GM19099 (cell line): ENCODE data around the gene SASH1.

Experiments used
- POLR2A ChIP-seq: IDR thresholded peaks from 3 replicates; pipeline ENCODE4 v1.6.1; 2011; ENCODE audit warnings: low read depth; ENCODE audit not compliant: insufficient read length; ENCODE audit errors: extremely low read depth

Gene SASH1

DNA sequence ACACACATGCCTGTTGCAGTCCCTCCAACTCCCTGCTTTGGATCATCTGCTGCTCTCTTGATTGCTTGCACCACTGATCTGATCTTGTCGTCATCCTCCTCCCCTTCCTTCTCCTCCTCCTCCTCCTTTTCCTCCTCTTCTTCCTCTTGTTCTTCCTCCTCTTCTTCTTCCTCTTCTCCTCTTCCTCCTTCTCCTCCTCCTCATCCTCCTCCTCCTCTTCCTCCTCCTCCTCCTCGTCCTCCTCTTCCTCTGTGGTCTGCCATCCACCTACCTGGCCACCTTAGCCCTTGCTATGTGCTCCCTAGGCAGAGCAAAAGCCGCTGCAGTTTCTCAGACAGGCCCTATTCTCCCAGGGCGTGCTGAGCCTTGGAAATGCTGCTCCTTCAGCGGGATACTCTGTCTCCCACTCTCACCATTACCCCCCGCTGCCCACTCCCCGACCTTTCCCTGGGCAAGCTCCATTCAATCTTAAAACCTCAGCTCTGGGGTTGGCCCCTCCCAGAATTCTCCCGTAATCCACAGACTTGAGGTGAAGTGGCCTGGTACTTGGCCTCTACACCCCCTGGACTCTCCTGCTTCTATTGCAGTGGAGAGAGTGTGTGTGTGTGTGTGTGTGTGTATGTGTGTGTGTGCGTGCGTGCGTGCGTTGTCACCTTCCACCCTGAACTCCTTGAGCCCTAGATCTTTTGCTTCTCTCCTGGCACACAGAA lies 105.0 kb downstream of the SASH1 start:
- TF ChIP-seq POLR2A: no peak

DNA sequence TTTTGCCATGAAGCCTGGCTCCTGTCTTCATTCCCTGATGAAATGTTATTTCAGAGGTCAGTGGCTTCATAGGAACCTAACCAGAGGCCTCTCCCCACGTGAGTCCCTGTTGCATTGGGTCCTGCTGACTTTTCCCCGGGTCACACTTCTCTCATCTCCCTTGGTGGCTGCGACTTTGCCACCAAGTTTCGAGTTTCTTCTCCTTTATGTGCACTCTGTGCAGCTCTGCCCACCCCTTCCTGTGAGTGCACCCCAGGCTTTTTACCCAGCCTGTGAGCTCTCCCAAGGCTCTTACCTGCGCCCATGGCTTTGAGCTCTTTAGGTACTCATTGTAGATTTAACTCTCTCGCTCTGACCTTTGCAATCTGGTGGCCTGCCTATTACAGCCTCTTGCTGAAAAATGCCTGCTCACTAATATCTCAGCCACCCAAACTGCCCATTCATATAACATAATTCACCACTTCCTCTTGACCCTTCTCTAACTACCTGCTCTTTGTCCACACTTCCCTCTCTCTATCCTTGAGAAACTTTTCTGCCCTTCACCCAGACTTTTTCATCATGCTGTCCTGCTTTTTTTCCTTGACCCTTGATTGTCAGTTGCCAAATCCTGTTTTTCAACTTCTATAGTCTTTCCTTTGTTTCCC lies 105.9 kb downstream of the SASH1 start:
- no peak for TF ChIP-seq POLR2A

DNA sequence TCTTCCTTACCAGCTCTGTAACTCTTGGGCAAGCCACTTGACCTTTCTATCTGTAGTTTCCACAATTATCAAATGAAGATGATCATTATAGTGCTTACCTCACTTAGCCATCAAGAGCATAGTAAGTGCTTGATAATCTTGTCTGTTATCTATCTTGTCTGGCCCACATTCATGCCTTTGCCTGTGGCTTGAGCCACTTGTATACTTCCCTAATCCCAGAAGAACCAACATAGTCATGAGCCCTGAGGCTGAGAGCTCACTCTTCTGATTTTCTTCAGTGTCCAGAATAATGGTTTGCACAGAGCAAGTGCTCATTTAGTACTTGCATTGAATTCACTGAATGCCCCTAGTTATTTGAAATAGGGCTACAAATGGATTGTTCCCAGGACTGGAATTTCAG lies 108.2 kb downstream of the SASH1 start:
- no peak for TF ChIP-seq POLR2A

DNA sequence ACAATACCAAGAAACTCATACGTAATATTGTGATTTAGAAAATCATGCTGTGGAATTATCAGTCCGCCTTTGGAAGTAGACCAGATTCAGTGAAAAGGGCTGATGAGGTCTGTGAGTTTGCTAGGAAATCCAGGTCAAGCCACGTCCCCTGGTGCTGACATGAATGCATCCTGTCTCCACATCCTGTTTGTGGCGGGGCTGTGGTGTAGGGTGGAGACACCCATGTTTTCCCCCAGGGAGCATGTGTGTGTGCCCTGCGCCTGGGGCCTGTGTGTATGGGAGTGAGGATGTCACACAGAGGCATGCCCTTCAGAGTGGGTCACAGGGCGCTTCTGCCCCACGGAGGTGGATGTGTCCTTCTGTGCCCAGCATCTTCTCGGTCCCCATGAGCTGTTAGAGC lies 109.1 kb downstream of the SASH1 start:
- no peak for TF ChIP-seq POLR2A

DNA sequence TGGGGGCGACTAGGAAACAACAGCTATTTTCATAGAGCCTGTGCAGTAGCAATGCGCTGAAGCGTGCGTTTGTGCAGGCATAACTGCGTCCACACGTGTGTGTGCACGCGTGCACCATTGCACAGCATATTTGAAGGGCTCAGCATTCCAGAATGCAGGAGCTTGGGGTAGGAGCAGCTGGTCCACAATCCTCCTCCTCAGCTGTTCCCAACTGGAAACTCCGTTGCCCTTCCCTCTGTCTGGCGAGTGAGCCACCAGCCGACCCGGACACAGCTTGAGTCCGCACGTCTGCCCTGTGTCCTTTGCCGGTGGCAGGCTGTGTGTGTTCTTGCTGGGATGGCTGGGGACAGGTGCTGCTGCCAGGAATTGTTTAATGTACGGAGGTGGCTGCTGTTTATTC lies 110.2 kb downstream of the SASH1 start:
- TF ChIP-seq POLR2A: no peak

DNA sequence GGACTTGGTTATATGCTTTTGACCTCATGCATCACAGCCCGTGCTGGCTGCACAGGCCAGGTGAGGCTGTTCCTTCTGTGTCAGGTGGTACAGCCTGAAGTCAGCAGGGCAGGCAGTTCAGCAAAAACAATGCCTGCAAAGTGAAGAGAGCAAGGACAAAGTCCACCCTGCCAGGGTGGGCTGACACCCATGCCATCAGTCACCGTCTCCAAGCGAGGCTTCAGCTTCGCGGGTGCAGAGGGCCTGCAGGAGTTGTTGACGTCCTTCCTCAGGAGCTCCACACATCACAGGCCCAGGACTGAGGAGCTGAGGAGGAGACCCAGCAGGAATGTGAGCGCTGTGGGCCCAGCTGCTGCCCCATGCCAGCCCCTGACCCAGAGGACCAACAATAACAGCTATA lies 111.3 kb downstream of the SASH1 start:
- no peak for TF ChIP-seq POLR2A

DNA sequence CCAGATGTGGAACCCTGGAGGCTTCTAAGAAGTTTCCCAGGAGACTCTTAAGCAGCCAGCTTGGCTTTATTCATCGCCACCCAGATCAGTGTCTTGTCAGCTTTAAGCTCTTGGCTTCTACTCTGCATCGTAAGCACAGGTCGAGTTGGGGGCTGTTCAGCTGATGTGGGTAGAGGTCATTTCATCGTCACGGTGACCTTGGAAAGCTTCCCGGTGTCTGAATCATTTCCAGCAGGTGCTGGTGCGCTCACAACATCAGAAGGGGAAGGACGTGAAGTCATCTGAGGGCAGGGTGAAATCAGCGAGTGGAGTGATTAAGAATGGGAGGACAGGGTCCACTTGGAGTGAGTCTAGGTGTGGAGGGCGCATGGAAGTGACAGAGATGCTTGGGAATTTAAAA lies 112.6 kb downstream of the SASH1 start:
- no peak for TF ChIP-seq POLR2A

DNA sequence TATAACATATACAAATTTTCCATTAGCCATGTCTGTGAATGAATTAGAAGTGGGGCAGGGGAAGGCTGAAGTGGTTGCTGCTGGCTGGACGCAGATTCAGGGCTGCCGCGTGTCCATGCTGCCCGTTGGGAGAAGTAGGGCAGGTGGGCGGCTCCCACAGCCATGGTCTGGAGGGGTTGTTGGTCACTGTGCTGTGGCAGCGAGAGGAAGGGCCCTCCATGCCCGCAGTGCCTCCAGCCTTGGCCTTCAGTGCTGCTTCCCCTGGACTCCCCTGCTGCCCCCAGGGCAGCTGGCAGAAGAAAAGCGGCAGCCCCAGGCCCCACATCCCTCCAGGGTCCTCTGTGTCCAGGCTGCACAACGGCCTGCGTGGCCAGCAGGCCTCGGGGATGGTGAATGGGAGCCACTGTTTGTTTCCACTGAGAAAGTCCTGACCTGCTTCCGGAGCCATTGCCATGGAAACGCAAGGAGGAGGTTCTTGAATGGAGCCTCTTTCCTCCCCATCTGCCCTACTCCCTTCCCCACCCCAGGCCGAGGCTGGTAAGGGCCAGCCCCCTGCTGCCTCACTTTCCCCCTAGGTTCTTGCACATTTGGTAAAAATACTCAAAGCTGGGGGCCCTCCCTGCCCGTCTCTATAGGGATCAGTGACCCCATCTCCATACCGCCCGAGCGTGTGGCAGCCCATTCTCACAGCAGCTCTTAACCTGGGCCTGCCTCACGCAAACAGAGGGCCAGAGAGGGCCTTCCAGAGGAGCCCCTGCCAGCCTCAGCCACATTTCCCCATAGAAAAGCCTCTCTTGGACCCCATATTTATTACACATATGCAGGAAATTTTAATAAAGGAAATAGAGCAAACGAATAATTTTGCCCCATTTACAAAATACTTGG lies 113.3 kb downstream of the SASH1 start:
- no peak for TF ChIP-seq POLR2A

DNA sequence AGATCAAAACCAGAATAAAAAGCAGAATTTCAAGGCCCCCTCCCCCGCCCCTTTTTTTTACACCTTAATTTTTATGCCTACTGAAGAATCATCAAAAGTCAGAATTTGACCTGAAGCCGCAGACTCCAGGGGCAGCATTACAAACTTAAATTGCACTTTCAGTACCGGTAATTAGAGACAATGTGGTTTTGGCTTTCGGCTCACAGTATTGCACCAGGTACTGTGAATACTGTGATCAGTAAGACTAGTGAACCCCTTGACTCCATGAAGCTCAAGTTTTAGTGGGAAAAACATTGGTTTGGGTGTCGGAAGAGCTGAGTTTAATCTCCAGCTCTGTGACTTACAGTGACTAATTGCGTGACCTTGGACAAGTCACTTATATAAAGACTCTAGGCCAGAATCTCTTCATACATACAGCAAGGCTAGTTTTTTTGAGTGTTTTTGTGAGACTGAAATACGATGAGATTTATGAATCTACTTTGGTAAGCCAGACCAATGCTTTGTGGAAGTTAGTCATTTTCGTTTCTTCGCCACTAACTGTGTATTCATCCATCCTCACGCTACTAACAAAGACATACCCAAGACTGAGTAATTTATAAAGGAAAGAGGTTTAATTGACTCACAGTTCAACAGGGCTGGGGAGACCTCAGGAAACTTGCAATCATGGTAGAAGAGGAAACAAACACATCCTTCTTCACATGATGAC lies 114.7 kb downstream of the SASH1 start:
- TF ChIP-seq POLR2A: no peak

DNA sequence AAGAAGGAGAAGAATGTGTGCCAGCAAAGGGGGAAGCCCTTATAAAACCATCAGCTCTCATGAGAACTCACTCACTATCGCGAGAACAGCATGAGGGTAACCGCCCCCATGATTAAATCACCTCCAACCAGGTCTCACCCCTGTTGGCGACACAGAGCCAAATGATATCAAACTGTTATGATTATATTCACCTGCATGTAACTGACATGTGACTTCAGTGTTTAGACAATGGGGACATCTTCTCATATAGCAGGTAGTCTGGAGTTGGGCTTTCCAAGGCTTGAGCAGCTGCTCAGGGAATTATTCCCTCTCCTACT lies 115.2 kb downstream of the SASH1 start:
- no peak for TF ChIP-seq POLR2A

DNA sequence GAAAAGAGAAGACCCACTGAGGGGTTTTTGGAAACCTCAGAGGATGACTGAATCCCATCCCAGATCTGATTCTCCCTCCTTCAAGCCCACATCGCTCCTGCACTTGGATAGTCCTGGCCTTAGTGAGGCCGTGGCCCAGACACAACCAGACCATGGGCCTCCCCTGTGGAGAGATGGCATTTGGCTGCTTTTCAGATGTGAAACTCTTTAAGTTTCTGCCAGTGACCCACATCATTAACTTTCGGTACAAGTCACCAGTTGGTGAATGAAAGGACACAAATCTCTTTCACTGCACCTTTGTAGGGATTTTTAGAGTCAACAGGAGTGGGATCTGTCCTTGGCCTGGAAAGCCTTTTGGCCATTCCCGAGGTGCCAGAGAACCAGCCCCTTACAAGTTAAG lies 116.6 kb downstream of the SASH1 start:
- TF ChIP-seq POLR2A: no peak

DNA sequence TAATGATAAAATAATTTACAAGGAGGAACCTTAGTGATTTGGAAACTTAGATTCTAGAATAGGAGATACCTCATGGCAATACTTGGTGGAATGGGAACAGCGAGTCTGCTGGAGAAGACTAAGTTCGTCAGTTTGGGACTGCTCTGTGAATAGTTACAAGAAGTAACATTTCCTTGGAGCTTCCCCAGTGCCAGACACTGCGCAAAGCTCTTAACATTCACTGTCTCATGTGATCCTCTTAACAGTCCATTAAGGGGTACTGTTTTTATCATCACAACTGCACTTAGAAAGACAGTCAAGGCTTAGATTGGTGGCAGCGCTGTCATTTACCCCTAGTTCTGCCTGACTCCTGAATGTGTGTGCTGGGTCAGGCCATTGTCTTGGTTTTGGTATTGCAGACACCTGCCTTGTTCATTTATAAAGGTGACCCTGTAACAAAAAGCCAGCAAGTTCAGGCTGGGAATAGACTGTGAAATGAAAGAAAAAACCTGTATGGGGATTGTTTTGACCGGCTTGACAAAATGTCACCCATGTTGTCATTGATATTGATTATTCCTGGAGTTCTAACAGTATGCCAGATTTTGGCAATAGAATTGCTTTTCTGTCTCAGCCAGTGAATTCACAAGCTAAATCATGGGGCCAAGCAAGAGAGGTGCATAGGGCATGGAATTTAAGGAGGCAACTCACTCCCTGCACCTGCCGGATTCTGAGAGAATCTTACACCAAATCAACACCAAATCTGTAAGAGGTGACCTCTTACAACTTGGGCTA lies 118.4 kb downstream of the SASH1 start:
- TF ChIP-seq POLR2A: no peak

DNA sequence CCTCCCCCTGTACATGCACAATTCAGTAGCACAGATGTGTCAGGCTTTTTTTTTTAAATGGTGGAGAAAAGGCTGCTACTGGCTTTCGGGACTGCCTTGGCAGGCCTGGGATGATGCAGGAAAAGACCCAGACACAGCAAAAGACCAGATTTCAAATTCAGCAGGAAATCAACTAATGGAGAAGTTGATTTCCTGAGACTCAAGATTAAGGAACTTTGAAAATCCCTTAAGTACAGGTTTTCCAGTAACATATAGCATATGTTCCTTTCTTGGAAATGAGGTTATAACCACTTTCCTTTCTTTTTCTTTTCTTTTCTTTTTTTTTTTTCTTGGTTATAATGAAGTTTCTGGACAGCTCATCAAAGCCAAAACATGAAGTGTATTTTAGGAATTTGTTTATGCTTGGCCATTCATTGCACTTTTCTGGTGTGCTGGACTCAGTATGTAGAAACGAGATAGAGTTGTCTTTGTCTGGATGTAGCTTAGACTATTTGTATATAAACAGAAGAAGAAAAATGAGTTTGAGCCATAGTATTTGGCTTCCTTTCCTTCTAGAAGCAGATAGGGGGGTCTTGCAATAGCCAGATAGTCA lies 119.4 kb downstream of the SASH1 start:
- no peak for TF ChIP-seq POLR2A

DNA sequence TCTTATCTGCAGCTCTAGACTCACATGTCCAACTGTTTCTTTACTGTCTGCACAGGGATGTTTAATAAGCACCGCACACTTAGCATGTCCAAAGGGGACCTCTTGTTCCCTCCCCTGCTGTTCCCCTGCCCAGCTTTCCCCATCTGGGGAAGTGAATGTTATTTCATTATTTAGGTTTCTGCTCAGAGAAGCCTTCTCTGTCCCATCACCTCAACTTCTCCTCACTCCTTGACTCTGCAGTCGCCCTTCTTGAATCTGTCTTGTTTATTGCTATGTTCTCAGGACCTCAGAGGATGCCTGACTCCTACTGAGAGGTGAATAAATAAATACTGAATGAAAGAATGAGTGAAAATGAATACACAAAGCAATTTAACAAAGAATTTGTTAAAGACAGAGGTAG lies 121.0 kb downstream of the SASH1 start:
- no peak for TF ChIP-seq POLR2A
